ENCODE measurements around the gene IL36B. TPM values are rescaled to one million over a fixed set of nuclear protein-coding genes. Genes with fewer than 3 reads are reported as not detected.

The IL36B gene
- total RNA-seq, 1 donor from 2014 or later = not detected

DNA sequence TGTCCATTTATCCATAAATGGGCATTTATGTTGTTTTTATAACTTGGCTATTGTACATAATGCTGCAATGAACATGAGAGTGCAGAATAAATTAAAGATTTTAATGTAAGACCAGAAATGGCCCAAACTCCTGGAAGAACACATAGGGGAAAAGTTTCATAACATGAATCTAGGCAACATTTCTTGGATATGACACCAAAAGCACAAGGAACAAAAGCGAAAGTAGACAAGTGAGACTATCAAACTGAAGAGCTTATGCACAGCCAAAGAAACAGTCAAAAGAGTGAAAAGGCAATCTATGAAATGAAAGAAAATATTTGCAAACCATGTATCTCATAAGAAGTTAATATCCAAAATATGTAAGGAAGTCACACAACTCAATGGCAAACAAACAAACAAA, 41.6 kb downstream of the IL36B start:
- DNase-seq (ENCODE audit: low read depth, low spot score) = no peak

DNA sequence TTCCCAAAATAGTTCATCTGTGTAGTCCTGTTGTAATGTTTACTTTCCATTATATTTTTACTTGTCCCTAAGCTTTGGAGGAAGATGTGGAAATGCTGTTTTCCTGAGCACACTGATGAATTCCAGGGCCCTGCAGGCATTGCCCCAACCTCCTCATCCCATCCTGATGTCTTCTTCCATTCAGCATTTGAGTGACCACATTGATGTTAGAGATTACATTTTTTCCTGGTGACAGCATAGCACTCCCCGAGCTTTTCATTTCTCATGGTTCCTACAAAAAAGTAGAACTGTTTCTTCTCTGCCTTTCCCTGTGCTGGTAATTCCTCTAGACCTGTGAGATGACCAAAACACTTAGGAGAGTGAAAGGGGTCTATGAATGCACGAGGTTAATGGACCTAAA, 42.6 kb downstream of the IL36B start:
- no peak for DNase-seq (ENCODE audit: low read depth, low spot score)

DNA sequence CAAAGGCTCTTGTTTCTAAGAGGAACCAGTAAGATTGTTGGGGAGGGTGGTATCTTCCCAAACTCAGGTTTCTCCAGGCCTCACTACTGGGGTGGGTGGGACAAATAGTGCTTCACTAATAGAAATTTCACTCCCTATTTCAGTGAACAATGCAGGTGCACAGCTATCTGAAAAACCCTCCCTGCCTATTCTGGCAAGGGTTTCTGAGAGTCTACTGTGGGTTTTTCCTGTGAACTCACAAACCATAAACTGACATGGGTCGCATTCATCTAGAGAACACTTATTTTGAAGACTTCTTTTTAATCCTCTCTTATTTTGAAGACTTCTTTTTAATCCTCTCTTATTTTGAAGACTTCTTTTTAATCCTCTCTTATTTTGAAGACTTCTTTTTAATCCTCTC, 43.0 kb downstream of the IL36B start:
- no peak for DNase-seq (ENCODE audit: low read depth, low spot score)

DNA sequence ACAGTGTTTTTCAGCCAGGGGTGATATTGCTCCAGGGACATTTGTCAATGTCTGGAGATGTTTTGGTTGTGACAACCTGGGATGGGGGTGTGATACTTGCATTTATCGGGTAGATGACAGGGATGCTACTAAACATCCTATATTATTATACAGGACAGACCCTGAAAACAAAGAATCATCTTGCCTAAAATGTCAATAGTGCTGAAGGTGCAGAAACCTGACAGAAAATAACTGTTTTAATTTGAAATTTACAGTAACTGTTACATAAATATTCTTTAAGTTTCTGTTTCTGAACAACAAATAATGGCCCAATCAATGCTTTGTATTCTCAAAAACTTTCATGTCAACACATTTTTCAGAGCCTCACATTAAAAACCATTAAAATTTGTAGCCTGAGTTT, 45.4 kb downstream of the IL36B start:
- no peak for DNase-seq (ENCODE audit: low read depth, low spot score)

DNA sequence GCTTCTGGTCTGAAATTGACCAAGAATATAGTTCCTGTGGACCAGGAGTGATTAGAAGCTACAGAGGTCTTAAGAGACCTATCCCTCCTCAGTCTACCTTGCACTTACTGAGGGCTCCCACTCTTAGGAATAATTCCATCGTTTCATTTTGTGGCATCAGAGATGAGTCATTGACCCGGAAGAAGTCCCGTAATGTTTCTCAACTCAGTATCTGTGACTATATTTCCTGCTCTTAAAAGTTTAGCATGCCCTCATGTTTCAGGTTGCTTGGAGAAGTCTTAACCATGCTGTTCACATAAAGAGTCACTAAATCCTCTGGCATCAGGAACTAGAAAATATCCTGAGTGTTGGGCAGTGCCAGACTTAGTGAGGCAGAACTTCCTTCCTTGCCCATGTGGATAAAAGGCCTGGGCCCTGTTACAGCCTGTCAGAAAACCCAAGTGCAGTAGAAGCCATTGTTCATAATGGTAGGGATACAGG, 47.6 kb downstream of the IL36B start, which contains the start of gene IL36A:
TSS of gene IL36A (plus strand) at position 430 of the 480 bp plus-strand sequence. CDS start 413 bp downstream, outside the sequence.
- DNase-seq (ENCODE audit: low read depth, low spot score) = no peak

DNA sequence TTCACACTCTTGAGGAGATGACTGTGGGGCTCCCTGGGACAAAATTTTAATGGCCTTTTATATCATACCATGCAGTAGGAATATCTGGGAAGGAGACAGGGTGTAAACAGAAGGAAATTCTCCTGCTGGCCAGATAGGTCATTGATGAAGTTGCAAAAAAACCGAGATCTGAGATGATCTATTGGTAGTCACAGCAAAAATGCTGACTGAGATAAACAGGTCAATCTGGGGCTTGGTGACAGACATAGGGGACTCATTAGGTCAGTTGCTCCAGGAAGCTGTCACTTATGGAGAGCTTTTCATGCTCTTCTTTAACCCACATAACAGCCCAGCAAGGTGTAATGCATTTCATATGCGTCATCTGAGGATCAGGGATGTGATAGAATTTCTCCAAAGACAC, 50.0 kb downstream of the IL36B start:
- no peak for DNase-seq (ENCODE audit: low read depth, low spot score)

DNA sequence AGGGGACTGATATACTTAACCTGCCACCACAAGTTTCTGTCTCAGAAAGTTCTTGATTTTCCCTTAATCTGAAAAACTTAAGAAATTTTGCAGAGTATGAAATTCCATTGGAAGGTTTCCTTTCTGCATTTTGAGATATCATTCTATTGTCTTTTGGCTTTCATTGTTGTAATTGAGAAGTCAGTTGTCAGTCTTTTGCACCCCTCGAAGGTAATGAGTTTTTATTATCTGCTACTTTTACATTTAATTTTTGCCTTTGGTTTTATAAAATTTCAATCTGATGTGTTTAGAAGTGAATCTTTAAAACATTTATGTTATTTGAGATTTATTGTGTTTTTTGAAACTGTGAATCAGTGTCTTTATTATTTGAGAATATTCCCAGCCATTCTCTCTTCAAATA, 52.2 kb downstream of the IL36B start:
- no peak for DNase-seq (ENCODE audit: low read depth, low spot score)

DNA sequence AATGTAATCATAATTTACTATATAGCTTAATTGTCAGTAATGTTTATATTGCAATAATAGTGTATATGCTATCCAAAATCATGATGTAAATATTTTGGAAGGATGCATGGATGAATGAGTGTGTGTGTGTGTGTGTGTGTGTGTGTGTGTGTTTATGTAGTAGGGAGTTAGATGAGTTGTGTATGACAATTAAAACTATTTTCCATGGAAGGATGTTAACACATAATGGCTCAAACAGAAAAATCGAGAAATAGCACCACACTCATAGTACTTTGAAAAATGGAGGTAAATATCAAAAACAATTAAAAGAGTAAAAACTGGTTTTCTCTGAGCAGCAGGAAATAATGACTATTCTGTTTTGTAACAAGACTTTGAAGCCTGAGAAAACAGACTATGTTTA, 55.5 kb downstream of the IL36B start:
- DNase-seq (ENCODE audit: low read depth, low spot score) = no peak

DNA sequence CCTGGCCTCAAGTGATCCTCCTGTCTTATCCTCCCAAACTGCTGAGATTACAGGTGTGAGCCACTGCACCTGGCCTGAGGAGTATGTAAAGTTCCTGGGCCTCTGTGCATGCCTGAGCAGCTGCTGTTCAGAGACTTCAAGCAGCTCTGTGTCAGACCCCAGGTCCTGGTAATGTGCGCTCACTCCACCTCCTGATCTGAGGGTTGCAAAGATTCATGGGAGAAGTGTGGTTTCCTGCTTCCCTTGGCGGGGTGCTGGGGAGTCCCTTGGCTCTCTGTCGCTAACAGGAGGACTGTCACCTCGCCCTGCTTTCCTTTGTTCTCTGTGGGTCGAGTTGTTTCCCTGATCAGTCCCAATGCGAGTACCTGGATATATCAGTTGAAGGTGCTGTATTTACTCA, 56.0 kb downstream of the IL36B start:
- DNase-seq (ENCODE audit: low read depth, low spot score) = no peak

DNA sequence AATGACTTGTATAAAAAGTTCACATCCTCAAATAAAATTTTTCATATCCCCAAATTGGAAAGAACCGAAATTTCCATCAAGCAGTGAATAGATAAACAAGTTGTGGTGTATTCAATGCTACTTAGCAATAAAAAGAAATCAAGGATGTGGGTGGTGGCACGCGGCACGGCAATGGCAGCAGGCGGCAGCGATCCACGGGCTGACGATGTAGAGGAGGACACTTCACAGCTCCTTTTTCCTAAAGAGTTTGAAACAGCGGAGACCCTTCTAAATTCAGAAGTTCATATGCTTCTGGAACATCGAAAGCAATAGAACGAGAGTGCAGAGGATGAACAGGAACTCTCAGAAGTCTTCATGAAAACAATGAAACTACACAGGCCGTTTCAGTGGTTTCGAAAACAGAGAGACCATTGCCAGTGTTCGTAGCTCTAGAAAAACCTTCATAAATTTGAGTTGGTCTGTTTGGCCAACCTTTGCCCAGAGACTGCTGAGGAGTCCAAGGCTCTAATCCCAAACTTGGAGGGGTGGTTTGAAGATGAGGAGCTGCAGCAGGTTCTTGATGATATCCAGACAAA, 57.2 kb downstream of the IL36B start:
- no peak for DNase-seq (ENCODE audit: low read depth, low spot score)

DNA sequence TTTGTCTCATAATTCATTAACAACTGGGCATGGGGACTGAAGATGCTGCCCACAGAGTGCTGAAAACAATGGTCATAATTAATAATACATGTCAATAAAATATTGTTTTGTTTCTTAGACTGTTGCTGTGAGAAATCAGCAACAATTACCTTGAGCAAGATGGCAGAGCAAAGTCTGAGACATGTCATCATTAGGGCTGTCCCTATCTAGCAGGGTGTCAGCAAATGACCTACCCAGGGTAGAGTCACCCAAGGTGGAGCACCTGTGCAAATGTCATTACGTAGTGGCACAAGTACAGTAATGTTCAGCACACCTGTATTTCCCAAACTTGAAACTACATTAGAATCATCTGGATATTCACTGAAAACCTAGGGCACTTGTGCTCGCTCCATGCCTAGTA, 58.0 kb downstream of the IL36B start:
- DNase-seq (ENCODE audit: low read depth, low spot score) = no peak

DNA sequence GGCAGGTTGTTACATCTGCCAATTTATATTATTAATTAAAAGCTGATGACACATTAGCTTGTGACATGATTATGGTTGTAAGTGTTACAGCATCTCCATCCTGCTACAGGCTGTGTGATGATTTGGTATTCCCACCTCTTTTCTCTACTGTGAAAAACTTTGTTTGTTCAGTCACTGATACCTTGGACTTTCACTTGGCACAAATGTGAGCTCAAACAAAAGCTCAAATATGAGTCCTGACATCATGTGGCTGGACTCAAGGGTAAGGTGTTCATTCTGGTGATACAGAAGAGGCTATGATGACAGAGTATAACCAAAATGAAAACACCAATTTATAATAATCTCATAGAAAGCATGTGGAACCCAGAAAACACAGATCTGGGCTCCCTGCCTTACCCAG, 58.8 kb downstream of the IL36B start:
- DNase-seq (ENCODE audit: low read depth, low spot score) = no peak

DNA sequence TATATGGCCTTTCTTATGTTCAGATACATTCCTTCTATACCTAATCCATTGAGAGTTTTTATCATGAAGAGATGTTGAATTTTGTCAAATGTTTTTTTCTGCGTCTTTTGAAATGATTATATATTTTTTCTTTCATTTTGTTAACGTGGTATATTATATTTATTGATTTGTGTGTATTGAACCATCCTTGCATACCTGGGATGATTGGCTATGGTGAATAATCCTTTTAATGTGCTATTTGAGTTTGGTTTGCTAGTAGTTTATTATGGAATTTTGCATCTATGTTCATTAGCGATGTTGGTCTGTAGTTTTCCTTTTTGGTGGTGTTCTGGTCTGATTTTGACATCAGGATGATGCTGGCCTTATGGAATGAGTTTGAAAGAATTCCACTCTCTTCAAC, 63.1 kb downstream of the IL36B start:
- DNase-seq (ENCODE audit: low read depth, low spot score) = no peak

DNA sequence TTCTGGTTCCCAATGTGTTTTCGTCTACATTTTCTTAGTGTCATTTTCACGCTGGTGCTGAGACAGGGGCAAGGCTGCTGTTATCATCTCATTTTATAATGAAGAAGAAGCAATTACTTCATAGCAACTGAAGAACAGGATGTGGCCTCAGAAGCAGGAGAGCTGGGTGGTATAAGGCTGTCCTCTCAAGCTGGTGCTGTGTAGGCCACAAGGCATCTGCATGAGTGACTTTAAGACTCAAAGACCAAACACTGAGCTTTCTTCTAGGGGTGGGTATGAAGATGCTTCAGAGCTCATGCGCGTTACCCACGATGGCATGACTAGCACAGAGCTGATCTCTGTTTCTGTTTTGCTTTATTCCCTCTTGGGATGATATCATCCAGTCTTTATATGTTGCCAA, 67.6 kb downstream of the IL36B start:
- DNase-seq (ENCODE audit: low read depth, low spot score) = no peak

DNA sequence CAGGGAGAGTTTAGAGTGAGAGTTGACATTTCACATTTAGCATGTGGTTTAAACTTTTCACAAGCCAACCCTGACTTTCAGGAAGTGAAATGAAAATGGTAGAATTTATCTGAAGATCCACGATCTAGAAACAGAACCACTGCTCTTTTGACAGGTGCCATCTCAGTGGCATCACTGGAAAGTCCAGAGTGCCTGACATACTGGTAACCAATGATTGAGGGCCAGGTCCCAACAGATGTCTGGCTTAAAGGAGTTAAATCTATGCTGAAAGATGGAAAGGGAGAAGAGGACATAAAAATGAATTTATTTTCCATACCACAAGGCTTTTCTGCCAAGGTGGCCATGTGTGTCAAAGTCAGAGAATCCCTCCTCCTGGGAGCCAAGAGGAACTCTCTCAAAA, 72.1 kb downstream of the IL36B start:
- DNase-seq (ENCODE audit: low read depth, low spot score) = no peak

DNA sequence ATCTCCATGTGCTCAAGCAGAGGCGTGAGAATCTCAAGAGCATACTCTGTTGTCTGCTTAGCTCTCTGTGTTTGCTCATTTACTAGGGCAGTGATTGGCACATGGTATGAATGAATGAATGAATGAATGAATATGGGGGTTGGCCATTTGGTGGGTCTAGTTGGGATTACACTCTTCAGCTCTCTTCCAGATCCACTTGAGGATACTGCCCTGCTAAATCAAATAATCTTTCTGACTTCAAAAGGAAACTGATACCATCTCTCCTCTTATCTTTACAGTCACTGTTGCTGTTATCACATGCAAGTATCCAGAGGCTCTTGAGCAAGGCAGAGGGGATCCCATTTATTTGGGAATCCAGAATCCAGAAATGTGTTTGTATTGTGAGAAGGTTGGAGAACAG, 72.9 kb downstream of the IL36B start:
- no peak for DNase-seq (ENCODE audit: low read depth, low spot score)

DNA sequence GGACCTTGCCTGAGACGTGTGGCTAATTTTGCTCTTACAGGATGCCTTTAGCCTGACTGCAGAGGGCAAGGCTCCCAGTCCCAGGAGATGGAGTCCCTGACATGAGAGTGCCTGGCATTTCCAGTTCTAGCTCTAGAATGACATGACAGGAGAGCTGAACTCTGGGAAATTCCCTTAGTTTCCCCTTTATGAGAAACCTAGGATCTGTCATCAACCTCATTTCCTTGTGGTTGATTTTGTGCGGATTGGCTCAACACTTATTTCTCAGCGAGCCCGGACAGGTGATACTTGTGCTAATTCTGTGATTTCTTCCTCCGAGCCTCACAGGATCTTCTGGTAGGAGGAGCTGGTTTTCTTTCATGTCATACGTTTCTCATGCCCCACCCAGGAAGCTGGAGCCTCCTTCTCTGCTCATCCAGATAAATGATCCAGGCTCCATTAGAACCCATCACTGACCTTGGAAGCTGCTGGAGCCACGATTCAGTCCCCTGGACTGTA, 75.1 kb downstream of the IL36B start, which contains the start of gene IL36G:
TSS of gene IL36G (plus strand) at position 448 of the 498 bp plus-strand sequence. CDS start 633 bp downstream, outside the sequence.
- no peak for DNase-seq (ENCODE audit: low read depth, low spot score)

Other genes with a start within 250 kb of the IL36B start
- gene IL1B, start 216.1 kb downstream of the IL36B start, total RNA-seq = 0.46 TPM in 1 of 2 replicates, not detected in the other
- not detected in 2 replicates for gene IL37, start 141.7 kb downstream of the IL36B start, total RNA-seq
- gene IL36G, start 74.9 kb downstream of the IL36B start, total RNA-seq = not detected in 2 replicates
- not detected in 2 replicates for gene IL36A, start 47.4 kb downstream of the IL36B start, total RNA-seq
- gene IL36RN, start 6.3 kb upstream of the IL36B start, total RNA-seq = not detected in 2 replicates
- gene IL1F10, start 15.1 kb upstream of the IL36B start, total RNA-seq = not detected in 2 replicates
- gene IL1RN, start 74.7 kb upstream of the IL36B start, total RNA-seq = not detected in 2 replicates
- 0.26 and 0.32 TPM in 2 replicates for gene PSD4, start 121.1 kb upstream of the IL36B start, total RNA-seq
- 0.07 and 0.18 TPM in 2 replicates for gene PAX8, start 226.1 kb upstream of the IL36B start, total RNA-seq